Measurements from ENCODE around the gene JPH3. TPM values are rescaled to one million over a fixed set of nuclear protein-coding genes. Genes with fewer than 3 reads are reported as not detected.

The JPH3 gene
- total and polyA plus RNA-seq, 2 experiments from 2014 or later: not detected

- Histone ChIP-seq H3K27ac (no peak overlapping the region), H3K9ac (no peak overlapping the region), H3K9me2 (ENCODE audit: insufficient read depth) (no peaks in the 10 kb centered on the region), H3K4me3 (no peak overlapping the region), H3F3A (ENCODE audit: insufficient read depth) (no peaks in the 10 kb centered on the region), H3K36me3 (ENCODE audit: low read depth) (no peaks in the 10 kb centered on the region), H3K4me1 (ENCODE audit: insufficient read depth) (peaks cover 5% of the 10 kb centered on the region), H4K20me1 (ENCODE audit: insufficient read depth) (no peaks in the 10 kb centered on the region), H3K4me2 (ENCODE audit: unreplicated experiment) (no peak overlapping the region), H3K27me3 (replicated peaks; ENCODE audit: insufficient read depth) (peaks cover 13% of the 10 kb centered on the region), H3K9me3 (ENCODE audit: low read depth) (no peaks in the 10 kb centered on the region), H2AFZ (no peak overlapping the region), H3K79me2 (ENCODE audit: insufficient read depth) (no peaks in the 10 kb centered on the region)
- 79 to 84% methylated on average over 19 of the region's 19 CpGs for WGBS, 2 experiments (ENCODE audit: low coverage in 1 of 2, low lambda C conversion rate in 2 of 2, missing lambda C conversion rate in 2 of 2)
- no peak for TF ChIP-seq EZH2 (IDR thresholded peaks at IDR 0.05; ENCODE audit: insufficient read depth, poor library complexity, severe bottlenecking)
- no peak for TF ChIP-seq EZH2phosphoT487 (IDR thresholded peaks at IDR 0.05; ENCODE audit: insufficient read depth, low read depth)
- in situ Hi-C loops (cut with MboI): no loop called here
- DNase-seq: no peak
Measured at GRCh38 chr16:87685405-87685755, 83.1 kb downstream of the JPH3 start.

DNA sequence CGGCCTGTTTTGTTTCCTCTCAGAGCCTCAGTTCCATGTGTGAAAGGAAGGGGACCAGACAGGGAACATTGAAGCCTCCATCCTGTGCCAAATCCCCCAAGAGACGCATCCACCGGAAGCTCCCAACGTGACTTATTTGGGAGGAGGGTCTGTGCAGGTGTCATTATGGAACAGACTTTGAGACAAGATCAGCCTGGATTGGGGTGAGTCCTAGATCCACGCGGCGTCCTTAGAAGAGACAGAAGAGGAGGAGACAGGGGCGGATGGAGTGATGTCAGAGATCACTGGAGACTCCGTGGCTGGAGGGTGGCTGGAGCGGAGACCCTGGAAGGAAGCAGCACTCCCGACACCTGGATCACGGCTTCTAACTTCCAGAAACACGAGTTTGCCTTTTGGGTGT, 83.5 kb downstream of the JPH3 start:
- Histone ChIP-seq H3K9me3 (ENCODE audit: low read depth) (no peaks in the 10 kb centered on the region), H3K27me3 (replicated peaks; ENCODE audit: insufficient read depth) (peaks cover 13% of the 10 kb centered on the region), H3K9ac (no peak overlapping the region), H3K36me3 (ENCODE audit: low read depth) (no peaks in the 10 kb centered on the region), H3K4me2 (ENCODE audit: unreplicated experiment) (no peak overlapping the region), H3K4me3 (no peak overlapping the region), H3F3A (ENCODE audit: insufficient read depth) (no peaks in the 10 kb centered on the region), H3K4me1 (ENCODE audit: insufficient read depth) (peaks cover 5% of the 10 kb centered on the region), H3K79me2 (ENCODE audit: insufficient read depth) (no peaks in the 10 kb centered on the region), H3K9me2 (ENCODE audit: insufficient read depth) (no peaks in the 10 kb centered on the region), H2AFZ (no peak overlapping the region), H4K20me1 (ENCODE audit: insufficient read depth) (no peaks in the 10 kb centered on the region), H3K27ac (no peak overlapping the region)
- in situ Hi-C loops (cut with MboI): no loop called here
- TF ChIP-seq EZH2phosphoT487 (IDR thresholded peaks at IDR 0.05; ENCODE audit: insufficient read depth, low read depth) (no peak), EZH2 (IDR thresholded peaks at IDR 0.05; ENCODE audit: insufficient read depth, poor library complexity, severe bottlenecking) (no peak)
- DNase-seq: no peak
- WGBS, 2 experiments (ENCODE audit: low coverage in 1 of 2, low lambda C conversion rate in 2 of 2, missing lambda C conversion rate in 2 of 2): 80 to 92% methylated on average over 13 of the region's 13 CpGs

DNA sequence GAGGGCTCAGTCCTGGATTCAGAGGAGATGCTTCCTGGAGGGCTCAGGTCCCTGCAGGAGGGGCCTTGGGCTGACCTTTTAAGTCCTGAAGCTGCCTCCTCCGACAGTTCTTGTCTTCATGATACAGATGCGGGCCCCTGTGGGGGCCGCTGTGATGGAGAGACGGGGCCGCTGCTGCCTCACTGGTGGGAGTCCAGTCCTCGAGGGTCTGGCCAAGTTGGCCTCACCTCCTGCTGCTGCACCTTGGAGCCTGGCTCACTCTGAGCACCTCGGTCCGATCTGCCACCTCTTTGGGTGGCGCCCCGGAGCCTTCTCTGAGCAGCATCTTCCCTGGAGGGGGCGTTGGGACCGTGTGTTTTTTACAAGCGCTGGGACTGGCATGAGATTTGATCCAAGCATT, 84.4 kb downstream of the JPH3 start:
- no peak overlapping the region for H2AFZ ChIP-seq
- 21 to 28% methylated on average over 9 to 11 of the region's 13 CpGs for WGBS, 2 experiments (ENCODE audit: low coverage in 1 of 2, low lambda C conversion rate in 2 of 2, missing lambda C conversion rate in 2 of 2)
- H3K4me3 ChIP-seq: no peak overlapping the region
- no peak overlapping the region for H3K27ac ChIP-seq
- H3K4me2 ChIP-seq (ENCODE audit: unreplicated experiment): no peak overlapping the region
- H4K20me1 ChIP-seq (ENCODE audit: insufficient read depth): no peaks in the 10 kb centered on the region
- H3K9ac ChIP-seq: no peak overlapping the region
- H3K27me3 ChIP-seq (replicated peaks; ENCODE audit: insufficient read depth): peaks cover 13% of the 10 kb centered on the region
- no peaks in the 10 kb centered on the region for H3K79me2 ChIP-seq (ENCODE audit: insufficient read depth)
- no peaks in the 10 kb centered on the region for H3K9me2 ChIP-seq (ENCODE audit: insufficient read depth)
- no peaks in the 10 kb centered on the region for H3K9me3 ChIP-seq (ENCODE audit: low read depth)
- in situ Hi-C loops (cut with MboI): no loop called here
- TF ChIP-seq EZH2 (IDR thresholded peaks at IDR 0.05; ENCODE audit: insufficient read depth, poor library complexity, severe bottlenecking) (no peak), EZH2phosphoT487 (IDR thresholded peaks at IDR 0.05; ENCODE audit: insufficient read depth, low read depth) (no peak)
- peaks cover 5% of the 10 kb centered on the region for H3K4me1 ChIP-seq (ENCODE audit: insufficient read depth)
- no peak for DNase-seq
- H3F3A ChIP-seq (ENCODE audit: insufficient read depth): no peaks in the 10 kb centered on the region
- no peaks in the 10 kb centered on the region for H3K36me3 ChIP-seq (ENCODE audit: low read depth)

DNA sequence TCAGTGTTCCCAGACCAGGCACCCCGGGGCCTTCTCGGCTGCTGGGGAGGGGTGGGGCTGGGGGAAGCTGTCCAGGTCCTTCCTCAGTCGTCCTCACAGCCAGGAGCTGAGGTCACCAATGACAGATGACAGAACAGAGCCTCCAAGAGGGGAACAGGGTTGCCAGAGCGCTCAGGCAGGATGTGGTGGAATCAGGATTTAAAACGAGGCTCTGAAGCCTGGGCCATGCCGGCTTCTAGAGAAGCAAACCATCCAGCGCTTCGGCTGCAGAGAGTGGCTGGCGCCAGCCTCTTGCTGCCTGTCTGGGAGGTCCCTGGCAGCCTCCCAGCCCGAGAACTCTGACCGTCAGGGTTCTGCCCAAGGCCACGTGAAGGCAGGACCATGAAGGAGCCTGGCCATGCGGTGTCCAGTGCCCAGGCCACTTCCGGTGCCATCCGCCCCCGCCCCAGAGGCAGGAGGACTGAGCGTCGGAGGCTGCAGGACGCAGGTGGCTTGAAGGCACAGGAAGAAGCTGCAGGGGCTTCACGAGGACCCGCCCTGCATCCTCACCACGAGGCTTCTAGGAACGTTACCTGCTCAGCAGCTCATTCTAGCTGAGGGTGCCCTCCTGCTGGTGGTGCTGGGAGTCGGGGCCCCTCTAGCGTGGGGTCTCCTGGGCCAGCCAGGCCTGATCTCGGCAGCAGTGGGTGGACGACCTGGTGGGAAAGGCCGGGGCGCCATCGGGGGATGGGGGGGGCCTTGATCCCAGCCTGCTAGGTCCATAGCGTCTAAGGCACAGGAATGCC, 85.0 kb downstream of the JPH3 start:
- H3K4me3 ChIP-seq: no peak overlapping the region
- TF ChIP-seq EZH2 (IDR thresholded peaks at IDR 0.05; ENCODE audit: insufficient read depth, poor library complexity, severe bottlenecking) (no peak), EZH2phosphoT487 (IDR thresholded peaks at IDR 0.05; ENCODE audit: insufficient read depth, low read depth) (no peak)
- H3K9ac ChIP-seq: no peak overlapping the region
- no peaks in the 10 kb centered on the region for H3K9me2 ChIP-seq (ENCODE audit: insufficient read depth)
- peak; percentile 64 for DNase-seq
- peaks cover 13% of the 10 kb centered on the region for H3K27me3 ChIP-seq (replicated peaks; ENCODE audit: insufficient read depth)
- H3K79me2 ChIP-seq (ENCODE audit: insufficient read depth): no peaks in the 10 kb centered on the region
- no peaks in the 10 kb centered on the region for H3K9me3 ChIP-seq (ENCODE audit: low read depth)
- H3F3A ChIP-seq (ENCODE audit: insufficient read depth): no peaks in the 10 kb centered on the region
- no peak overlapping the region for H3K4me2 ChIP-seq (ENCODE audit: unreplicated experiment)
- in situ Hi-C loops (cut with MboI): no loop called here
- WGBS, 2 experiments (ENCODE audit: low coverage in 1 of 2, low lambda C conversion rate in 2 of 2, missing lambda C conversion rate in 2 of 2): 46 to 48% methylated on average over 29 of the region's 31 CpGs
- H4K20me1 ChIP-seq (ENCODE audit: insufficient read depth): no peaks in the 10 kb centered on the region
- no peaks in the 10 kb centered on the region for H3K36me3 ChIP-seq (ENCODE audit: low read depth)
- no peak overlapping the region for H3K27ac ChIP-seq
- H3K4me1 ChIP-seq (ENCODE audit: insufficient read depth): peaks cover 2% of the 10 kb centered on the region
- no peak overlapping the region for H2AFZ ChIP-seq
